ENCODE measurements around the gene IL11RA. TPM values are rescaled to one million over a fixed set of nuclear protein-coding genes. Genes with fewer than 3 reads are reported as not detected.

Gene IL11RA
- total and polyA plus RNA-seq, 9 of the 15 experiments (the other 6 are each of a cell fraction or from before 2014, with no cell fraction given) = 0.11 to 5.8 (median 2.8) TPM

- TF ChIP-seq ZNF512 (tag; IDR thresholded peaks at IDR 0.05) = no peak
- TF ChIP-seq HNRNPH1 (optimal IDR thresholded peaks at IDR 0.05; ENCODE audit: low read depth, low read length) = no peak
- no peak; a peak in 1 of 4 replicates for TF ChIP-seq HDAC1 (IDR thresholded peaks at IDR 0.05)
- TF ChIP-seq RBM14 (IDR thresholded peaks at IDR 0.05; ENCODE audit: borderline replicate concordance, insufficient read depth, low read depth, low read length) = no peak
- TF ChIP-seq ZNF79 (CRISPR knock-in tag; IDR thresholded peaks at IDR 0.05; ENCODE audit: low read depth) = no peak
- TF ChIP-seq HIVEP1 (CRISPR knock-in tag; IDR thresholded peaks at IDR 0.05) = no peak
- TF ChIP-seq PML (IDR thresholded peaks at IDR 0.05; ENCODE audit: low read length) = no peak
- TF ChIP-seq ZNF217 (CRISPR knock-in tag; IDR thresholded peaks at IDR 0.05) = no peak
- TF ChIP-seq TGIF2 (CRISPR knock-in tag; IDR thresholded peaks at IDR 0.05) = no peak
- TF ChIP-seq U2AF2 (optimal IDR thresholded peaks at IDR 0.05; ENCODE audit: low read depth, low read length) = no peak
- TF ChIP-seq POLR2B (IDR thresholded peaks at IDR 0.05; ENCODE audit: low read depth, partially characterized antibody) = no peak
- no peak for TF ChIP-seq DDX20 (tag; IDR thresholded peaks at IDR 0.05; ENCODE audit: low read depth)
- TF ChIP-seq ZNF277 (CRISPR knock-in tag; IDR thresholded peaks at IDR 0.05; ENCODE audit: borderline replicate concordance) = no peak
- no peak for TF ChIP-seq MEF2D (tag; conservative IDR thresholded peaks at IDR 0.05; ENCODE audit: low read depth)
- no peak for TF ChIP-seq MTF1 (CRISPR knock-in tag; IDR thresholded peaks at IDR 0.05; ENCODE audit: borderline replicate concordance)
- TF ChIP-seq HCFC1 (IDR thresholded peaks at IDR 0.05; ENCODE audit: low read depth, low read length) = no peak; the same call in 1 of the 2 replicates
- peak; percentile 40; the same call in 1 of the 2 replicates for TF ChIP-seq ETV5 (CRISPR knock-in tag; IDR thresholded peaks at IDR 0.05; ENCODE audit: low read depth)
- TF ChIP-seq SREBF1 (IDR thresholded peaks at IDR 0.05; ENCODE audit: borderline replicate concordance, low read depth, low read length) = no peak
- TF ChIP-seq E2F6 (IDR thresholded peaks at IDR 0.05; ENCODE audit: borderline replicate concordance in 1 of 2, extremely low read depth in 1 of 2, insufficient read depth in 1 of 2, insufficient read length in 1 of 2, low read depth in 1 of 2, low read length in 1 of 2, poor library complexity in 1 of 2, severe bottlenecking in 1 of 2) = peak in 1 of 2 experiments; percentile 66
- no peak for TF ChIP-seq BRF2 (IDR thresholded peaks at IDR 0.05; ENCODE audit: borderline replicate concordance, insufficient read depth, insufficient read length)
- TF ChIP-seq TAL1 (IDR thresholded peaks at IDR 0.05) = no peak
- no peak for TF ChIP-seq ZNF253 (CRISPR knock-in tag; conservative IDR thresholded peaks at IDR 0.05)
- TF ChIP-seq ARID1B (IDR thresholded peaks at IDR 0.05) = no peak; the same call in 1 of the 2 replicates
These were observed 5.5 kb upstream of the IL11RA start, which contains the start of gene GALT (continued) for GRCh38 chr9:34646211-34647083.
